ENCODE data around the gene SEMA5B.

The SEMA5B gene

DNA sequence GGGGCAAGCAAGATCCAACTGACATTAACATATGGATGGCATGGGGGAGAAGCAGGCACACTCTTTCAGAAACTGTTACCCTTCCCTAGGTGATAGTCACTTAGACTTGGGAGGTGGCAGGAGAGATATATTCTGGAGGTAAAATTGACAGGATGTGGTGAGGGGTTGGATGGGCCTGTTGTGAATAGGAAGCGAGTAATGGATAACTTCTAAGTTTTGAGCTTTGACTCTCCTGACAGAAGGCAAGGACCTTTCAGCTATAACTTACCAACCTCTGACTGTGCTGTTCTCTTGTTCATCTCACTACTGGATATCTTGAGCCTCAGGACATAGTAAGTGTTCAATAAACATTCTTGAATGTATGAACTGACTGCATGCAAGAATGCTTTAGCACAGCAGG is 37.4 kb upstream of the SEMA5B start:
- TF ChIP-seq TAF1 (IDR thresholded peaks at IDR 0.05; ENCODE audit: borderline replicate concordance, insufficient read depth, low read length) (no peak), SIN3A (IDR thresholded peaks at IDR 0.05; ENCODE audit: borderline replicate concordance, insufficient read depth, low read length) (no peak), FOXP2 (optimal IDR thresholded peaks at IDR 0.05; ENCODE audit: borderline replicate concordance, extremely low read depth, extremely low read length, insufficient read depth) (no peak), POLR2AphosphoS5 (IDR thresholded peaks at IDR 0.05; ENCODE audit: low read depth, low read length) (no peak)
- TF ChIP-seq, protein P1, sequence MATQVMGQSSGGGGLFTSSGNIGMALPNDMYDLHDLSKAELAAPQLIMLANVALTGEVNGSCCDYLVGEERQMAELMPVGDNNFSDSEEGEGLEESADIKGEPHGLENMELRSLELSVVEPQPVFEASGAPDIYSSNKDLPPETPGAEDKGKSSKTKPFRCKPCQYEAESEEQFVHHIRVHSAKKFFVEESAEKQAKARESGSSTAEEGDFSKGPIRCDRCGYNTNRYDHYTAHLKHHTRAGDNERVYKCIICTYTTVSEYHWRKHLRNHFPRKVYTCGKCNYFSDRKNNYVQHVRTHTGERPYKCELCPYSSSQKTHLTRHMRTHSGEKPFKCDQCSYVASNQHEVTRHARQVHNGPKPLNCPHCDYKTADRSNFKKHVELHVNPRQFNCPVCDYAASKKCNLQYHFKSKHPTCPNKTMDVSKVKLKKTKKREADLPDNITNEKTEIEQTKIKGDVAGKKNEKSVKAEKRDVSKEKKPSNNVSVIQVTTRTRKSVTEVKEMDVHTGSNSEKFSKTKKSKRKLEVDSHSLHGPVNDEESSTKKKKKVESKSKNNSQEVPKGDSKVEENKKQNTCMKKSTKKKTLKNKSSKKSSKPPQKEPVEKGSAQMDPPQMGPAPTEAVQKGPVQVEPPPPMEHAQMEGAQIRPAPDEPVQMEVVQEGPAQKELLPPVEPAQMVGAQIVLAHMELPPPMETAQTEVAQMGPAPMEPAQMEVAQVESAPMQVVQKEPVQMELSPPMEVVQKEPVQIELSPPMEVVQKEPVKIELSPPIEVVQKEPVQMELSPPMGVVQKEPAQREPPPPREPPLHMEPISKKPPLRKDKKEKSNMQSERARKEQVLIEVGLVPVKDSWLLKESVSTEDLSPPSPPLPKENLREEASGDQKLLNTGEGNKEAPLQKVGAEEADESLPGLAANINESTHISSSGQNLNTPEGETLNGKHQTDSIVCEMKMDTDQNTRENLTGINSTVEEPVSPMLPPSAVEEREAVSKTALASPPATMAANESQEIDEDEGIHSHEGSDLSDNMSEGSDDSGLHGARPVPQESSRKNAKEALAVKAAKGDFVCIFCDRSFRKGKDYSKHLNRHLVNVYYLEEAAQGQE (IDR thresholded peaks at IDR 0.05; ENCODE audit: insufficient read depth in 1 of 2, low read depth in 2 of 2, low read length in 2 of 2), result no peak

GRCh38 chr3:123064506-123064905 is 36.9 kb upstream of the SEMA5B start:
- TF ChIP-seq, protein P1 (IDR thresholded peaks at IDR 0.05; ENCODE audit: insufficient read depth in 1 of 2, low read depth in 2 of 2, low read length in 2 of 2), result no peak
- TF ChIP-seq FOXP2 (optimal IDR thresholded peaks at IDR 0.05; ENCODE audit: borderline replicate concordance, extremely low read depth, extremely low read length, insufficient read depth) (no peak), SIN3A (IDR thresholded peaks at IDR 0.05; ENCODE audit: borderline replicate concordance, insufficient read depth, low read length) (no peak)

DNA sequence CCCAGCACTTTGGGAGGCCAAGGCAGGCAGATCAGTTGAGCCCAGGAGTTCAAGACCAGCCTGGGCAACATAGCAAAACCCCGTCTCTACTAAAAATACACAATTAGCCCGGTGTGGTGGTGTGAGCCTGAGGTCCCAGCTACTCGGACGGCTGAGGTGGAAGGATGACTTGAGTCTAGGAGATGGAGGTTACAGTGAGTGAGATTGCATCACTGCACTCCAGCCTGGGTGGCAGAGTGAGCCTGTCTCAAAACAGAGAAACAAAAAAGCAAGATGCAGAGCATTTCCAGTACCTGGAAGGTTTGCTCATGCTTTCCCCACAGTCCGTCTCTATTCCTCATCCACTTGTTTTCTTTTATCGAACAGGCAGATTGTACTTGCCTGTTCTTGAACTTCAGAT is 35.5 kb upstream of the SEMA5B start:
- TF ChIP-seq POLR2AphosphoS5 (IDR thresholded peaks at IDR 0.05; ENCODE audit: low read depth, low read length), result no peak
- TF ChIP-seq FOXP2 (optimal IDR thresholded peaks at IDR 0.05; ENCODE audit: borderline replicate concordance, extremely low read depth, extremely low read length, insufficient read depth), result no peak
- TF ChIP-seq TAF1 (IDR thresholded peaks at IDR 0.05; ENCODE audit: borderline replicate concordance, insufficient read depth, low read length), result no peak
- TF ChIP-seq, protein P1 (IDR thresholded peaks at IDR 0.05; ENCODE audit: insufficient read depth in 1 of 2, low read depth in 2 of 2, low read length in 2 of 2), result no peak
- no peak for TF ChIP-seq SIN3A (IDR thresholded peaks at IDR 0.05; ENCODE audit: borderline replicate concordance, insufficient read depth, low read length)

DNA sequence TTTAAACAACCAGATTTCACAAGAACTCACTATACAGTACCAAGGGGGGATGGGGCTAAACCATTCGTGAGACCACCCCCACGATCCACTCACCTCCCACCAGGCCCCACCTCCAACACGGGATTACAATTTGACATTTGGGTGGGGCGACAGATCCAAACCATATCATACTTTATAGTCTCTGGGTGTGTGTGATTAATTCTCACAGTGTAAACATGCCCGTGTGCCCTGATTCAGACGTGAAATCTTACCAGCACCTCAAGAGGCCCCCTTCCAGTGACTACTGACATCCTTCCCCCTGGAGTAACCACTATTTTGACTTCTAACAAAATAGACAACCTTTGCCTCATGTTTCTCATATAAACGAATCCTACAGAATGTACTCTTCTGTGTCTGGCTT is 34.3 kb upstream of the SEMA5B start:
- TF ChIP-seq TAF1 (IDR thresholded peaks at IDR 0.05; ENCODE audit: borderline replicate concordance, insufficient read depth, low read length) (no peak), FOXP2 (optimal IDR thresholded peaks at IDR 0.05; ENCODE audit: borderline replicate concordance, extremely low read depth, extremely low read length, insufficient read depth) (no peak), SIN3A (IDR thresholded peaks at IDR 0.05; ENCODE audit: borderline replicate concordance, insufficient read depth, low read length) (no peak), POLR2AphosphoS5 (IDR thresholded peaks at IDR 0.05; ENCODE audit: low read depth, low read length) (no peak)
- TF ChIP-seq, protein P1 (IDR thresholded peaks at IDR 0.05; ENCODE audit: insufficient read depth in 1 of 2, low read depth in 2 of 2, low read length in 2 of 2), result no peak

GRCh38 chr3:123060054-123060453 is 32.5 kb upstream of the SEMA5B start:
- TF ChIP-seq, protein P1 (IDR thresholded peaks at IDR 0.05; ENCODE audit: insufficient read depth in 1 of 2, low read depth in 2 of 2, low read length in 2 of 2), result no peak
- TF ChIP-seq FOXP2 (optimal IDR thresholded peaks at IDR 0.05; ENCODE audit: borderline replicate concordance, extremely low read depth, extremely low read length, insufficient read depth), result no peak

All from PFSK-1 (cell line).